Limb (tissue), 2 donors: ENCODE results near the gene RNF214.

Experiments used
- DNase-seq, 2 donors: peaks; one replicate each; pipeline ENCODE4 v3.0.0-alpha.2; 2016; ENCODE audit errors: extremely low spot score in 2 of 2

RNF214 gene

GRCh38 chr11:117214404-117215110 lies 17.9 kb upstream of the RNF214 start:
- DNase-seq, result no peak

- no peak for DNase-seq
Observed at GRCh38 chr11:117217141-117218084, 15.1 kb upstream of the RNF214 start.

GRCh38 chr11:117218133-117218915 lies 14.1 kb upstream of the RNF214 start:
- no peak for DNase-seq

- no peak for DNase-seq
Observed at GRCh38 chr11:117219001-117219400, 13.5 kb upstream of the RNF214 start.

GRCh38 chr11:117219455-117219854 lies 13.0 kb upstream of the RNF214 start:
- no peak for DNase-seq

GRCh38 chr11:117219995-117220394 lies 12.5 kb upstream of the RNF214 start:
- DNase-seq, result no peak

GRCh38 chr11:117220568-117220967 lies 11.9 kb upstream of the RNF214 start:
- DNase-seq, result peak in 1 of 2 donors; percentile 44

- peak in 1 of 2 donors; percentile 64 for DNase-seq
Observed at GRCh38 chr11:117220999-117221774, 11.3 kb upstream of the RNF214 start.

- DNase-seq, result peak in 1 of 2 donors; percentile 64
Observed at GRCh38 chr11:117221775-117222517, 10.5 kb upstream of the RNF214 start.

- no peak for DNase-seq
Observed at GRCh38 chr11:117222991-117223740, 9.3 kb upstream of the RNF214 start.

- DNase-seq, result no peak
Observed at GRCh38 chr11:117223741-117224689, 8.5 kb upstream of the RNF214 start.

- DNase-seq, result no peak
Observed at GRCh38 chr11:117225553-117226170, 6.8 kb upstream of the RNF214 start.

- peak; percentile 57 to 89 for DNase-seq
Observed at GRCh38 chr11:117226388-117227385, 5.8 kb upstream of the RNF214 start.

GRCh38 chr11:117228091-117228490 lies 4.4 kb upstream of the RNF214 start:
- no peak for DNase-seq

GRCh38 chr11:117229411-117229810 lies 3.1 kb upstream of the RNF214 start:
- DNase-seq, result no peak

- no peak for DNase-seq
Observed at GRCh38 chr11:117229931-117230285, 2.6 kb upstream of the RNF214 start.
